ENCODE measurements around the gene PA2G4. TPM values are rescaled to one million over a fixed set of nuclear protein-coding genes. Genes with fewer than 3 reads are reported as not detected.

Gene PA2G4
- total and polyA plus RNA-seq, 4 donors: 56.8 to 148 (median 68.6) TPM

DNA sequence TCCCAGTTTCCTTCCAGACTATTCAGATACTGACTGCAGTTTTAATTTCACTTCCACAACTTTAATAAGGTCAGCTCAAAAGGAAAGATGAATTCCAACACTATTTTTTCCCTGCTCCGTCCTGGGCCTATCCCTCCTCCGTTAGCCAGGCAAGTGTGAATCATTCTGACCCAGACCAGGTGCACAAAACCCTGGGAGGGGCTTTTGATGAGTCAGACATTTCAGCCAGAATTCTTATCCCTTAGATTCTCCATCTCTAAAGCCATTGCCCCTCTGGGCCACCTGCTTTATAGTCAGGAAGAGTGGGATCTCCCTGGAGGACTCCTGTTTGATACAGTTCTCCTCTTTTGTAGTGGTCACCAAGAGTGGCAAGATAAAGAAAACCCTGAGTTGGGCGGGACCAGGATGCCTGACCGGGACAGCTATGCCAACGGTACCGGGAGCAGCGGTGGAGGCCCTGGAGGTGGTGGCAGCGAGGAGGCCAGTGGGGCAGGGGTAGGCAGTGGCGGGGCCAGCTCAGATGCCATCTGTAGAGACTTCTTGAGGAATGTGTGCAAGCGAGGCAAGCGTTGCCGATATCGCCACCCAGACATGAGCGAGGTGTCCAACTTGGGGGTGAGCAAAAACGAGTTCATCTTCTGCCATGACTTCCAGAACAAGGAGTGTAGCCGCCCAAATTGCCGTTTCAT is 15.9 kb downstream of the PA2G4 start:
- WGBS: 91% methylated on average over 17 of the region's 17 CpGs
- no peaks in the 10 kb centered on the region for H3K9me3 ChIP-seq (ENCODE audit: control insufficient read depth in 4 of 4, low read length in 3 of 4)
- H3K4me1 ChIP-seq (ENCODE audit: control insufficient read depth in 4 of 4, insufficient read depth in 4 of 4, low read length in 3 of 4): peaks cover 34 to 59% (median 49%) of the 10 kb centered on the region in 4 donors
- no peak overlapping the region for H3K4me3 ChIP-seq (ENCODE audit: low read depth in 1 of 3, low read length in 3 of 3)
- peak overlapping the region in 1 of 2 donors; percentile 36 for H3K9ac ChIP-seq (ENCODE audit: low read depth in 1 of 2, low read length in 2 of 2)
- H3K27ac ChIP-seq (ENCODE audit: low read depth in 1 of 2, low read length in 2 of 2): peak overlapping the region; percentile 71 to 89
- TF ChIP-seq, protein P1, sequence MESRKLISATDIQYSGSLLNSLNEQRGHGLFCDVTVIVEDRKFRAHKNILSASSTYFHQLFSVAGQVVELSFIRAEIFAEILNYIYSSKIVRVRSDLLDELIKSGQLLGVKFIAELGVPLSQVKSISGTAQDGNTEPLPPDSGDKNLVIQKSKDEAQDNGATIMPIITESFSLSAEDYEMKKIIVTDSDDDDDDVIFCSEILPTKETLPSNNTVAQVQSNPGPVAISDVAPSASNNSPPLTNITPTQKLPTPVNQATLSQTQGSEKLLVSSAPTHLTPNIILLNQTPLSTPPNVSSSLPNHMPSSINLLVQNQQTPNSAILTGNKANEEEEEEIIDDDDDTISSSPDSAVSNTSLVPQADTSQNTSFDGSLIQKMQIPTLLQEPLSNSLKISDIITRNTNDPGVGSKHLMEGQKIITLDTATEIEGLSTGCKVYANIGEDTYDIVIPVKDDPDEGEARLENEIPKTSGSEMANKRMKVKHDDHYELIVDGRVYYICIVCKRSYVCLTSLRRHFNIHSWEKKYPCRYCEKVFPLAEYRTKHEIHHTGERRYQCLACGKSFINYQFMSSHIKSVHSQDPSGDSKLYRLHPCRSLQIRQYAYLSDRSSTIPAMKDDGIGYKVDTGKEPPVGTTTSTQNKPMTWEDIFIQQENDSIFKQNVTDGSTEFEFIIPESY (IDR thresholded peaks at IDR 0.05): no peak
- TF ChIP-seq, protein P2, sequence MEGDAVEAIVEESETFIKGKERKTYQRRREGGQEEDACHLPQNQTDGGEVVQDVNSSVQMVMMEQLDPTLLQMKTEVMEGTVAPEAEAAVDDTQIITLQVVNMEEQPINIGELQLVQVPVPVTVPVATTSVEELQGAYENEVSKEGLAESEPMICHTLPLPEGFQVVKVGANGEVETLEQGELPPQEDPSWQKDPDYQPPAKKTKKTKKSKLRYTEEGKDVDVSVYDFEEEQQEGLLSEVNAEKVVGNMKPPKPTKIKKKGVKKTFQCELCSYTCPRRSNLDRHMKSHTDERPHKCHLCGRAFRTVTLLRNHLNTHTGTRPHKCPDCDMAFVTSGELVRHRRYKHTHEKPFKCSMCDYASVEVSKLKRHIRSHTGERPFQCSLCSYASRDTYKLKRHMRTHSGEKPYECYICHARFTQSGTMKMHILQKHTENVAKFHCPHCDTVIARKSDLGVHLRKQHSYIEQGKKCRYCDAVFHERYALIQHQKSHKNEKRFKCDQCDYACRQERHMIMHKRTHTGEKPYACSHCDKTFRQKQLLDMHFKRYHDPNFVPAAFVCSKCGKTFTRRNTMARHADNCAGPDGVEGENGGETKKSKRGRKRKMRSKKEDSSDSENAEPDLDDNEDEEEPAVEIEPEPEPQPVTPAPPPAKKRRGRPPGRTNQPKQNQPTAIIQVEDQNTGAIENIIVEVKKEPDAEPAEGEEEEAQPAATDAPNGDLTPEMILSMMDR (IDR thresholded peaks at IDR 0.05; ENCODE audit: low read depth, low read length, missing input control): no peak
- TF ChIP-seq HNF4A (conservative IDR thresholded peaks at IDR 0.05): no peak
- TF ChIP-seq, protein P3, sequence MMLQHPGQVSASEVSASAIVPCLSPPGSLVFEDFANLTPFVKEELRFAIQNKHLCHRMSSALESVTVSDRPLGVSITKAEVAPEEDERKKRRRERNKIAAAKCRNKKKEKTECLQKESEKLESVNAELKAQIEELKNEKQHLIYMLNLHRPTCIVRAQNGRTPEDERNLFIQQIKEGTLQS (IDR thresholded peaks at IDR 0.05): no peak
- TF ChIP-seq YY1 (IDR thresholded peaks at IDR 0.05): no peak
- TF ChIP-seq RAD21 (IDR thresholded peaks at IDR 0.05): no peak
- no peak for TF ChIP-seq FOXA1 (IDR thresholded peaks at IDR 0.05)
- TF ChIP-seq, protein P4, sequence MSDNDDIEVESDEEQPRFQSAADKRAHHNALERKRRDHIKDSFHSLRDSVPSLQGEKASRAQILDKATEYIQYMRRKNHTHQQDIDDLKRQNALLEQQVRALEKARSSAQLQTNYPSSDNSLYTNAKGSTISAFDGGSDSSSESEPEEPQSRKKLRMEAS (IDR thresholded peaks at IDR 0.05): no peak
- no peak for TF ChIP-seq FOXA2 (IDR thresholded peaks at IDR 0.05)
- no peak for TF ChIP-seq HNF4G (IDR thresholded peaks at IDR 0.05)
- TF ChIP-seq TAF1 (conservative IDR thresholded peaks at IDR 0.05): no peak
- TF ChIP-seq GABPA (IDR thresholded peaks at IDR 0.05 in 1 of 2, conservative IDR thresholded peaks at IDR 0.05 in 1 of 2): no peak
- no peak for TF ChIP-seq EGR1 (IDR thresholded peaks at IDR 0.05; ENCODE audit: low read depth in 2 of 2)
- TF ChIP-seq JUND (IDR thresholded peaks at IDR 0.05): no peak
- TF ChIP-seq, protein P5, sequence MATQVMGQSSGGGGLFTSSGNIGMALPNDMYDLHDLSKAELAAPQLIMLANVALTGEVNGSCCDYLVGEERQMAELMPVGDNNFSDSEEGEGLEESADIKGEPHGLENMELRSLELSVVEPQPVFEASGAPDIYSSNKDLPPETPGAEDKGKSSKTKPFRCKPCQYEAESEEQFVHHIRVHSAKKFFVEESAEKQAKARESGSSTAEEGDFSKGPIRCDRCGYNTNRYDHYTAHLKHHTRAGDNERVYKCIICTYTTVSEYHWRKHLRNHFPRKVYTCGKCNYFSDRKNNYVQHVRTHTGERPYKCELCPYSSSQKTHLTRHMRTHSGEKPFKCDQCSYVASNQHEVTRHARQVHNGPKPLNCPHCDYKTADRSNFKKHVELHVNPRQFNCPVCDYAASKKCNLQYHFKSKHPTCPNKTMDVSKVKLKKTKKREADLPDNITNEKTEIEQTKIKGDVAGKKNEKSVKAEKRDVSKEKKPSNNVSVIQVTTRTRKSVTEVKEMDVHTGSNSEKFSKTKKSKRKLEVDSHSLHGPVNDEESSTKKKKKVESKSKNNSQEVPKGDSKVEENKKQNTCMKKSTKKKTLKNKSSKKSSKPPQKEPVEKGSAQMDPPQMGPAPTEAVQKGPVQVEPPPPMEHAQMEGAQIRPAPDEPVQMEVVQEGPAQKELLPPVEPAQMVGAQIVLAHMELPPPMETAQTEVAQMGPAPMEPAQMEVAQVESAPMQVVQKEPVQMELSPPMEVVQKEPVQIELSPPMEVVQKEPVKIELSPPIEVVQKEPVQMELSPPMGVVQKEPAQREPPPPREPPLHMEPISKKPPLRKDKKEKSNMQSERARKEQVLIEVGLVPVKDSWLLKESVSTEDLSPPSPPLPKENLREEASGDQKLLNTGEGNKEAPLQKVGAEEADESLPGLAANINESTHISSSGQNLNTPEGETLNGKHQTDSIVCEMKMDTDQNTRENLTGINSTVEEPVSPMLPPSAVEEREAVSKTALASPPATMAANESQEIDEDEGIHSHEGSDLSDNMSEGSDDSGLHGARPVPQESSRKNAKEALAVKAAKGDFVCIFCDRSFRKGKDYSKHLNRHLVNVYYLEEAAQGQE (IDR thresholded peaks at IDR 0.05): no peak
- no peak for TF ChIP-seq NR2F2 (IDR thresholded peaks at IDR 0.05)
- TF ChIP-seq RXRA (IDR thresholded peaks at IDR 0.05): no peak
- DNase-seq (ENCODE audit: low spot score): no peak
- H3K36me3 ChIP-seq (ENCODE audit: control insufficient read depth in 4 of 4, insufficient read depth in 3 of 4, low read depth in 1 of 4, low read length in 3 of 4): no peaks in the 10 kb centered on the region
- no peaks in the 10 kb centered on the region for H3K27me3 ChIP-seq (ENCODE audit: control insufficient read depth in 4 of 4, insufficient read depth in 4 of 4, low read length in 3 of 4)

Measured in liver (tissue), 9 donors.